GM21360 (cell line): Measurements from ENCODE around the gene PRKAG1.

Source experiments
- ATAC-seq: cut with Tn5 transposase; IDR thresholded peaks from one replicate; pipeline ENCODE4 v1.9.1; 2021; ENCODE audit warnings: mild to moderate bottlenecking, moderate library complexity; ENCODE audit not compliant: unreplicated experiment

The PRKAG1 gene

DNA sequence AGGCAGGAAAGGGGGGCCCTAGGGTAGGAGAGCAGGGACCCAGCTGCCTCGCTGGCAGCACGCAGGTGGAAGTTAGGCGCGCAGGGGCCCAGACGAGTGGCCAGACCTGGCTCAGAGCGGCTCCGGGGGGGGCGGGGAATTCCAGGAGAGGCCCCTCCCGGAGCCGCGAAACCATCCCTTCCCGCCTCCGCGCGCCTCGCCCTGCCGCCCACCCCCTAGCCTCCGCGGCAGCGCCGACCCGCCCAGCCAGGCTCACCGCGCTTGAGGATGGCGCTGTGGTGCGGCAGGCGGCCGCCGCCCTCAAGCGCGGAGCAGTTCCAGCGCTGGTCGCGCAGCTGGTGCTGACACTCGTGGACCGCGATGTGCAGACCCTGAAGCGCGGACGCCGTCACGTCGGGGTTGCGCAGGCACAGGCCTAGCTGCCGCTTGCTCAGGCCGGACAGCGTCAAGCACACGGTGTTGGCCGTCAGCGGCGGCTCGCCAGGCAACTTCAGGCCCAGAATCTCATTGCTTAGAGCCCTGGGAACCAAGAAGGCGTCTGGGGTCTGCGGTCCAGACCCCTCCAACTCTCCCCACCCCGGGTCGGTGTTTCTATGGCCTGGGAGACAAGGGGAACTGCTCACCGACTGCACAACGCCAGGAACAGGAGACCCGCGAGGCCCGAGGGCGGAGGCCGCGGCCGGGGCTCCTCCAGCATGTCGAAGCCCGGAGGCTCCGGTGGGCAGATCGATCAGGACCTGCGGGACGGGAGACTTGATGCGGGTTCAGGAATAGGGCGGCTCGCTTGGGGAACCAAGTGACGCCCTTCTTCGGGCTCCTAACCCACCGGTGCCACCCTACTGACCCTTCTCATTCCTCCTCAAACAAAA is 48.5 kb downstream of the PRKAG1 start:
- ATAC-seq = no peak

DNA sequence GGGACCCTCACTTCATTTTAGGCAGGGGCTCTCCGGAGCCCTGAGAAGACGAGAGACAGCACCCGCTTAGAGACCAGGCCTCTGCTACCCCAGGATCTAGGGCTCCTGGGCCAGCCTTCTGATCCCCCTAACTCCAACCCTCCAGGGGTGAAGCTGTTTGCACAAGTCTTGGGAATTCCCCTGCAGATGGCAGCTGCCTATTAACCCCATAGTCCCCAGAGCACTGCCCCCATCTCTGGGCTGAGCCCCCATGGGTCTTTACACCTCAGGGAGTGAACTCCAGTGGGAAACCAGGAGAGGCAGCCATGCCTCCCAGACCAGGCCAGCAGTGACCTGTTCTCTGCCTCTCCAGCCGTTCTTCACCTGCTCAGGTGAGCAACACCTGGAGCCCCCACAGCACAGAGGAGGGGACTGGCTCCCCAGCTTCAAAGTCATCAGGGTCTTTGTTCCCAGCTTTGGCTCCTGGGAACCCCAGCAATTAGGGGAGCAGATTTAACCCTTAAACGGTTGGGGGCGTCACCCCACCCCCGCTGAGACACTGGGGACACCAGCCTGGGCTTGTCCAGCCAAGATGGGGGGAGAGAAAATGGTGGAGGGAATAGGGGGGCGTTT is 49.3 kb downstream of the PRKAG1 start:
- no peak for ATAC-seq

DNA sequence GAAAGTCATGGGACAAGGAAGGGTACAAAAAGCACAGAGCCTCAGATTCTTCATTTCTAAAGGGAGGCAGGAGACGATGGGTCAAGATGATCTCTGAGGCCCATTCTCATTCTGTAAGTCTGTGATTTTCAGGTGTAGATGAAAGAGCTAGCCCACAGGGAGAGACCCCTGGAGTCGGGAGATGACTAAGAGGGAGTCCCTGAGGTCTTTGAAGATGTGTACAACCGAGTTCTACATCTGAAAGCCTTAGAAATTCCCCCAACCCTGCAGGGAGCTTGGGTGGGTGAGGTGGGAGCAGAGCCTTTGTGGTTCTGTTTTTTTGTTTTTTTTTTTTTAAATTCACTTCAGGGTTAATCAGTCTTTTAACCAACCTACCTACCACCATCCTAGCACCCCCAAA is 50.1 kb downstream of the PRKAG1 start:
- ATAC-seq = no peak

DNA sequence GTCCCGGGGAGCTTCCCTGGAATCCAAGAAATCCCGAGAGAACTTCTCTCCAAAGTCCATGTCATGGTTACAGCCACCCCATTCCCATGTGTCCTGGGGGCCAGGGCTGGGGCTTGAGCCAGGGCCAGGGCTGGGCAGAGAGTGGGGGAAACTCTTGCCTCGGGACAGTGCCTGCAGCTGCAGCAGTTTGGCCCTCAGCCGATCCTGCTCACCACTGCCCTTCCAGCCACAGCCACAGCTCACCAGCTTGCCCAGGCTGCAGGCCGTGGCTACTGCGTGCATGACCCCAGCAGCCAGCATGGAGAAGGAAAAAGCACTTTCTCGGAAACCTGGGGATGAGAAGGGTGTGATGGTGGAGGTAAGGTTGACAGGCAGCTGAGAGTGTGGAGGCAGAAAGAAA is 50.6 kb downstream of the PRKAG1 start:
- ATAC-seq = no peak

DNA sequence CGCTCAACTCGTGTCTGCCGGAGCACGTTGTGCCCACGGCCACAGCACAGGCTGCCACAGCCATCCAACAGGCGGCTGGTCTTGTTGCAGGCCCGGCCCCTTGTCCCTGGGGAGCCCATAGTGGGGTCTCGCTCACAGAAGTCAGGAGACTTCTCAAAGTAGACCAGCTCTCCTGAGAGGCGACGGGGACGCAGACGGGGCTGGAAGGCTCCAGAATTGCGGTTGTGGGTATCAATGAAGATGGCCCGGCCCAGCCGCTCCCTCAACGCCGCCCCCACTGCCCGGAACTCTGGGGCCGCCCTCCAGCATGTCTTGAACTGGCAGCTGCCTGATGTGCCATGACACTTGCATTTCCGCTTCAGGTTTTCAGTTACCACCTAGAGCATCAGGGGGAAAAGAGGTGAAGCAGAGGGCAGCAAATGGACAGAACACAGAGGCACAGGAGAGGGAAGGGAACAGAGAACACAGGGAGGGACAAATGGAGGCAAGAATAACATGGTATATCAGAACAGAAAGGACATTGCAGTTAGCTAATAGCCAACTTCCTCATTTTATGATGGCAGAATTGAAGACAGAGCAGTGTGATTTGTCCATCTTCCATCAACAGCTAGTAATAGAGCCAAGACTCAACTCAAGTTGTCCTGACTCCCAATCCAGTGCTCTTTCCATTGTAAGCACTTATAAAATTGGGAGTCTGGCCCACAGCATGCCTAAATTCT is 52.2 kb downstream of the PRKAG1 start:
- ATAC-seq = no peak

DNA sequence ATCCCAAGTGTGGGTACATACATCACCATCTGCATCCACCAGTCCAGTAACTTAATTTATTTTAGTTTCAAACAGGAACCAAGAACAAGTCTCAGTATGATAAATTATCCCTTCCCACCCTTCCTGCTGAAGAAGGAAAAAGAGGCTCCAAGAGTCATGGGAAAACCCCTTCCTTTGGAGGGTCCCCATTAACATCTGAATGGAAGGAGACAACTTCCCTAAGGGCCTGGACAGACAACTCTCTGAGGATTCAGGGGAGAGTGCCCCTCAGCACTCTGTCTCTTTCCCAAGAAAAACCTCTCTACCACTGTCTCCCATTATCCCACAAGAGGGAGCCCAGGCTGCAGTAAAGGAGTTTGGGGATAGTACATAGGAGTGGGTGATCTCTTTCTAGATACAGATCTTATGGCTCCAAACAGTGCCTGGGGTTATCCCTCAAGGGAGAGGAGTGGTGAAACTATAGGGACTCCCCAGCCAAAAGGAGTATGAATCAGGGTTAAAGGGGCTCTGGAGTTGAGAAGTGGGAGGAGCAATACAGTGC is 53.2 kb downstream of the PRKAG1 start:
- ATAC-seq = no peak

DNA sequence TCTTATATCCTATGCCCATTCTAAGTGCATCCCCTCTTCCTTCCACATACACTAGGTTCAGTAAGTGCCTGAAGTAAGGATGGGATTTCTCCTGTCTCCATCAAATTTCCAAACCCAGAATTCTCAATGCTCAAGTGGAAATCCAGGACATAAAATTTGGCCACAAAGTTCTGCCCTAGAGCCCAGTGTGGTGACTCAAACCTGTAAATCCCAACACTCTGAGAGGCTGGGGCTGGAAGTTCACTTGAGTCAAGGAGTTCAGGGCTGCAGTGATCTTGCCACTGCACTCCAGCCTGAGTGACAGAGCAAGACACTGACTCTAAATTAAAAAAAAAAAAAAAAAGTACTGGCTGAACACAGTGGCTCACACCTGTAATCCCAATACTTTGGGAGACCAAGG is 56.8 kb downstream of the PRKAG1 start:
- ATAC-seq = no peak

DNA sequence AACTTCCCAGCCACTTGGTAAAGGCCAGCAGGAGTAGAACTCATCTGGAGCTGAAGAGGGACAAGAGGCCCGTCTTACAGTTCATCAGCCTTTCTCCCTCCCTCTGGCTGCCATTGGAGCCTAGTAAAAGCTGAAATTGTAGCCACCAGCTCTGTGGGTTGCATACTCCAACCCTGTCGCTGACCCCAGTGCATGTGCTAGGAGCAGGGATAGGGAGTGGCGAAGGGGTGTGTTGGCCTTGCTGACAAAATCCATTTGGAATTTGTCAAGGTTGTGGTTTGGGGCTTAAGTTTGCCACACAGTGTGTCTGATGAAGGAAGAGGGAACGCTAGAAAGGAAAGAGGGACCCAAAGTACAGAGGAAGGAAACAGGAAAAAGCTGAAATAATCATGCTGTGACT is 57.2 kb downstream of the PRKAG1 start:
- ATAC-seq = no peak

DNA sequence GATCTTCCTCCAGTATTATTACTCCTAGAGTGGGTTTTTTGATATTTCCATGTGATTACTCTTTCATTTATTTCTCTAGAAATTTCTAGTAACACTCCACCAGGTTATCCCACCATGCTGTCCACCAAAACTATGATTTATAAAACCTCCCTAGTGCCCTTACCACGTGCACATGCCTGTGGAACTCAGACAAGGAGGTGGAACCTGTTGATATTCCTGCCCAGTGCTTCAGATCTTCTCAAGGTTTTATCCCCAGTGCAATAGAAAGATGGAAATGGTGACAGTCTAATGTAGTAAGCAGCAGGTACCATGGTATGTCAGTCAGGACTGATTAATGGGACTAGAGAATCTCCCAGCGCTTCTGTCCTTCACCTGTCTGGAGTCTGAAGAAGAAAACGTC is 57.7 kb downstream of the PRKAG1 start:
- no peak for ATAC-seq

DNA sequence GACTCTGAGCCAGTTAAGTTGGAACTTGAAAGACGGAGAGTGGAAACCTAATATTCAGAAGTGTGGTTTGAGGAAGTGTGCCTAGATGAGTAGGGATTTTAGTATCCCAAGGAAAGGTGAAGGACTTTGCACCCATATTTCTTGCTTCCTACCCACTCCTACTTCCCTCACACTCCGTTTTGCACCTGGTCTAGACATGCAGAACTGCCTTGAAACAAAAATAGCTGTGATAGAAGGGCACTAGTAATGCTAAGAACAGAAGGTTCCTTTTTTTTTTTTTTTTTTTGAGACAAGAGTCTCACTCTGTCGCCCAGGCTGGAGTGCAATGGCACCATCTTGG is 60.6 kb downstream of the PRKAG1 start:
- no peak for ATAC-seq

DNA sequence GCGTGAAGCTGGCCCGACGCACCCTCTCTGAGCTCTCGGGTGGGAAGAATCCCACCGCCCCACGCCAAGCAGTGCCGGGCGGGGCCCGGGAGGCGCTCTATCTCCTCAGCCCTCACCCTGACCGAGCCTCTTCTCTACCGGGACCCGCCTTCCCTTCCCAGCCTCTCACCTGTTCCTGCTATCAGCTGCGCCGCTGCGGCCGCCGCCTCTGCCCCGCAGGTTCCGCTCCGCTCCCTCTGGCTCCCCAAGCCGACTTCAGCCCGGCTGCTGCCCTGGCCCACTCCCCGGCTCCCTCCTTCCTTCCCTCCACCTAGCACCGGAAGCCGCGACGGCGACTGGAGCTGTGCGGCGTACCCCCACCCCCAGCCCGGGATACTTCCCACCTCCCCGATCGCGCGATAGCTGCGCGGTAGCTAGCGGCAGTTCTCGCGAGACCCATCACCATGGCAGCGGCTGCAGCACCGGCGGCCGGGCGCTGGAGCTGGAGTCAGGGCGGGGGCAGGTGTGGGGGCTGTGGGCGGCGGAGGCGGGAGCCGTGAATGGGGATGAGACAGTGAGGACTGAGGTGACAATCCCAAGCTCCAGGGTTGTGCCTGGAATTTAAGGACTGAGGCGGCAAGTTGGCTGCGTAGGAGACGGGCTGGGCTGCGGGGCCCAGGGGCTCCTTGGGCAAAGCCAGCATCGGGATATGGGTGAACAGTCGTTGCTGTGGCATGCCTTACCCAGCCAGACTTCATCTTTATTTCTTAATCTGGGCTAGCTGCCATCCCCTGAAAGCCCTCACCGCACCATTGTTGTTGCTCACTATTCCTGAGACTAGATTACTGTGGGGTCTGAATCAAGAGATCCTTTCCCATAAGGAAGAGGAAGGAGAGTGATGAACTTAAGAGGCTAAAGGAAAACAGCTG is 61.2 kb downstream of the PRKAG1 start, which contains the start of gene ARF3:
ARF3 (minus strand) TSS at position 347 of the 908 bp plus-strand sequence. CDS start 16,392 bp downstream, outside the sequence.
- peak; percentile 82 for ATAC-seq

DNA sequence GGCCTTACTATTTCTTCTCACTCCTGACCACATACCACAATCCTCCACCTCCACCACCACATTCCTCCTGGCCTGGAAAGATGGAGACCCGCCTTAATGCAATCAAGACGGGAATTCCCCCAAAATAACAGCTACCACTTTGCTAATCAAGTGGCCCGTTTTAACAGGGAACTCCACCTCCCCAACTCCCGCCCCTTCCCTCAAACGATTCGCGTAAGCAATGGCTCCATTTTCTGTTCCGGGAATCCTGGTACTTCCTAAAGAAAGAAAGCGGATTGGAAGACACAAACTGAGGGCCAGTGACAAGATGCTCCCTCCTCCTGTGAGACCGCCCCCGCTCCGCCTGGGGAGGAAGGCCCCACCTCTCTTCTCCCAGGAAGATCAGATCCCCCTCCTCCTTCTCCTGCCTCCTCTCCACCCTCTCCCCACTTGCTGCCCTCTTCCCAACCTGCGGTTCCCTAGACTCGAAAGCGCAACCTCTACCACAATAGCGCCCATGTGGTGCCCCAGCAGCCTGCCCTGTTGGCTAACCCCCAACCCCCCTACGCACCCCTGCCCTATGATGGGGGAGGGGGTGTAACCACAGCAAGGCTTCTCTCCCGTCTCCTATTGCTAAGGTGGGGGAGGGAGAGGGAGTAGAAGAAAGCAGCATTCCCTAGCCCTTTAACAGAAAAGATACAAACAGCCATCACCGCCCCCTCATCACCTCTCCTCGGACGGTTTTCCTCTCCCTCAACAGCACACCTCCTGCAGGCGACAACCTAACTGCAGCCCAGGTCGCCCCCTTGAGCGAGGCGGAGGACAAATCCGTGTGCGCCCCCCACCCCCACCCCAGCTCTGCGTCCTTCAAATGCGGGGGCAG is 62.1 kb downstream of the PRKAG1 start:
- peak; percentile 20 for ATAC-seq

DNA sequence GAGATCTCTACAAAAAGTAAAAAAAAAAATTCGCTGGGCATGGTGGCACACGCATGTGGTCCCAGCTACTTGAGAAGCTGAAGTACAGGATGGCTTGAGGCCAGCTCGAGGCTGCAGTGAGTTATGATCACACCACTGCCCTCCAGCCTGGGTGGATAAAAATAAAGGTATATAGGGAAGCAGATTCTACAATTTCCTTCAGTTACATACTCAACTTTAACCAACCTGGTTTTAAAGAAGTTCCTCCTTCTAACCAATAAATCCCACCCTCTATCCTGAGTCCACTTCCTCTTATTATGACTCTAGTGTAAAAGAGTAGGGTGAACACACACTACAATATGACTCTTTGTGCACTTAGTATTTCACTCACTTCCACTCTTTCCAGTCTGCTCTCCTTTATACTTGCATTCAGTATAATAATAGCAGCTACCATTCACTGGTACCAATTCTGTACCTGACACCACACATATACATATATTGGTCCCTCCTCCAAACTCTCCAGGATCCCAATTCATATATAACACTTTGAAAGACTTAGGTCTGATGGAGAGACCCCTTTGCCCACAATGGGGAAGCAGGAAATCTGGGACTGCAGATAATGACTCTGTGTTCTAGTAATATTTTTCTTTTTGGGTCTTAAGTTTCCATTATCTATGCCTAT is 63.6 kb downstream of the PRKAG1 start:
- ATAC-seq = no peak

DNA sequence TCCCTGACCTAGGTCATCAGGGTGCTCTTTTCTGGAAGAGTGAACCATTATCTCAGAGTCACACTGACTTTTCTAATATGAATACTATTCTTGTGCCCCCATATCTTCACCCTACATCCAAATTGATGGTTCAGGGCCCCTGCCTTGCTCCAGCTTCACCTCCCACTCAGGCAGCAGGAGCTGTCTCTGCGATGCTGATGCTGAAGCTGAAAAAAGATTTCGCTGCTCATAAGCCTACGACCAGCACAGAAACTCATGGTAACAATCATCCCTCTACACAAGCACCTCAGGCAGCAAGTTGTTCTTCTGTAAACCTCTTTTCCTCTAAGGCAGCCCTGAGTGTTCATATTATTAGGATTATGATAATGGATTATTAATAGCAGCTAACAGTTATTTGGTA is 64.5 kb downstream of the PRKAG1 start:
- ATAC-seq = no peak

DNA sequence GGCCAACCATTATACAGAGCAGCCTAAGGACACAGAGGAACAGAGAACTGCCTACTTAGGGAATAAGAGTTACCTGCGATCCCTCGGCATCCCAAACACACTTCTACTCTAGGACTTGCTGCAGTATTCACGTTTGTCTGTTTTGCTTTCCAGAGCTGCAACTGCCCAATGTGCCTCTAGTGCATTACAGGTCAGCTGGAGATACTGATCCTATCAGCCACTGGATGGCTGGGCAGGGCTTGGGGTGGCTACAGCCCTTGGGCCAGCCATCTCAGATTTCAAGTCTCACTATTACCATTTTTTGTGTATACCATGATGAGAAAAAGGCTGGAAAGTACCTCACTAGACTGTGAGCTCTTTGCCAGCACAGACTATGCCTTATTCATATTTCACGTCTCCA is 65.9 kb downstream of the PRKAG1 start:
- ATAC-seq = no peak
